Glutamatergic neuron (in vitro differentiated cells): ENCODE results near the gene RAB34. TPM values are rescaled to one million over a fixed set of nuclear protein-coding genes. Genes with fewer than 3 reads are reported as not detected.
A peak's percentile ranks its signal among the peaks of the same experiment; 100 is the strongest.

Experiments
- DNase-seq: peaks from one replicate; pipeline ENCODE4 v3.0.0; 2022
- H3K27ac Mint-ChIP-seq: one replicate; pipeline ENCODE4 v1.8.0; 2020; ENCODE audit warnings: mild to moderate bottlenecking, mixed read lengths, inconsistent platforms; ENCODE audit not compliant: unreplicated experiment
- H3K27me3 Mint-ChIP-seq: one replicate; pipeline ENCODE4 v1.8.0; 2020; ENCODE audit warnings: mild to moderate bottlenecking, moderate library complexity, mixed read lengths, inconsistent platforms; ENCODE audit not compliant: unreplicated experiment
- H3K36me3 Mint-ChIP-seq: one replicate; pipeline ENCODE4 v1.8.0; 2020; ENCODE audit warnings: mild to moderate bottlenecking, mixed read lengths, inconsistent platforms; ENCODE audit not compliant: unreplicated experiment
- H3K4me1 Mint-ChIP-seq: one replicate; pipeline ENCODE4 v1.8.0; 2020; ENCODE audit warnings: mild to moderate bottlenecking, low read depth, mixed read lengths, inconsistent platforms; ENCODE audit not compliant: unreplicated experiment
- H3K4me3 Mint-ChIP-seq: one replicate; pipeline ENCODE4 v1.8.0; 2020; ENCODE audit warnings: mild to moderate bottlenecking, mixed read lengths, inconsistent platforms; ENCODE audit not compliant: unreplicated experiment
- H3K9me3 Mint-ChIP-seq: one replicate; pipeline ENCODE4 v1.8.0; 2020; ENCODE audit warnings: mild to moderate bottlenecking, moderate library complexity, mixed read lengths, inconsistent platforms; ENCODE audit not compliant: unreplicated experiment
- total RNA-seq: library from RNA; stranded (reverse); fragmentation: NEBNext Ultra II Directional; extraction: Animal tissue kit (Norgen Biotek cat#: 25700); gene quantifications from one replicate; pipeline ENCODE4 v1.2.1, GENCODE V29; 2021; ENCODE audit not compliant: unreplicated experiment
- TF ChIP-seq, protein P1 (sequence below): fragments of 200-600 bp; sonication (generic); IDR thresholded peaks from one replicate; pipeline ENCODE4 v1.5.0; 2021; ENCODE audit not compliant: partially characterized antibody, unreplicated experiment

Gene RAB34
- total RNA-seq, 1 donor from 2014 or later = 54.3 TPM

- peak overlapping the region; percentile 52 for H3K27ac Mint-ChIP-seq
- no peak overlapping the region for H3K4me3 Mint-ChIP-seq
- H3K4me1 Mint-ChIP-seq = peaks cover 13% of the 10 kb centered on the region
- no peaks in the 10 kb centered on the region for H3K36me3 Mint-ChIP-seq
- H3K27me3 Mint-ChIP-seq = peaks cover 30% of the 10 kb centered on the region
- peaks cover 24% of the 10 kb centered on the region for H3K9me3 Mint-ChIP-seq
- TF ChIP-seq, protein P1, sequence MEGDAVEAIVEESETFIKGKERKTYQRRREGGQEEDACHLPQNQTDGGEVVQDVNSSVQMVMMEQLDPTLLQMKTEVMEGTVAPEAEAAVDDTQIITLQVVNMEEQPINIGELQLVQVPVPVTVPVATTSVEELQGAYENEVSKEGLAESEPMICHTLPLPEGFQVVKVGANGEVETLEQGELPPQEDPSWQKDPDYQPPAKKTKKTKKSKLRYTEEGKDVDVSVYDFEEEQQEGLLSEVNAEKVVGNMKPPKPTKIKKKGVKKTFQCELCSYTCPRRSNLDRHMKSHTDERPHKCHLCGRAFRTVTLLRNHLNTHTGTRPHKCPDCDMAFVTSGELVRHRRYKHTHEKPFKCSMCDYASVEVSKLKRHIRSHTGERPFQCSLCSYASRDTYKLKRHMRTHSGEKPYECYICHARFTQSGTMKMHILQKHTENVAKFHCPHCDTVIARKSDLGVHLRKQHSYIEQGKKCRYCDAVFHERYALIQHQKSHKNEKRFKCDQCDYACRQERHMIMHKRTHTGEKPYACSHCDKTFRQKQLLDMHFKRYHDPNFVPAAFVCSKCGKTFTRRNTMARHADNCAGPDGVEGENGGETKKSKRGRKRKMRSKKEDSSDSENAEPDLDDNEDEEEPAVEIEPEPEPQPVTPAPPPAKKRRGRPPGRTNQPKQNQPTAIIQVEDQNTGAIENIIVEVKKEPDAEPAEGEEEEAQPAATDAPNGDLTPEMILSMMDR = no peak
- DNase-seq = no peak
Observed at GRCh38 chr17:28748852-28749515, 31.3 kb upstream of the RAB34 start.

GRCh38 chr17:28747801-28748750 lies 30.4 kb upstream of the RAB34 start:
- peak overlapping the region; percentile 96 for H3K27ac Mint-ChIP-seq
- H3K9me3 Mint-ChIP-seq = peaks cover 25% of the 10 kb centered on the region
- TF ChIP-seq, protein P1 = no peak
- H3K4me3 Mint-ChIP-seq = peak overlapping the region; percentile 90
- H3K4me1 Mint-ChIP-seq = peaks cover 13% of the 10 kb centered on the region
- DNase-seq = no peak
- peaks cover 31% of the 10 kb centered on the region for H3K27me3 Mint-ChIP-seq
- no peaks in the 10 kb centered on the region for H3K36me3 Mint-ChIP-seq

DNA sequence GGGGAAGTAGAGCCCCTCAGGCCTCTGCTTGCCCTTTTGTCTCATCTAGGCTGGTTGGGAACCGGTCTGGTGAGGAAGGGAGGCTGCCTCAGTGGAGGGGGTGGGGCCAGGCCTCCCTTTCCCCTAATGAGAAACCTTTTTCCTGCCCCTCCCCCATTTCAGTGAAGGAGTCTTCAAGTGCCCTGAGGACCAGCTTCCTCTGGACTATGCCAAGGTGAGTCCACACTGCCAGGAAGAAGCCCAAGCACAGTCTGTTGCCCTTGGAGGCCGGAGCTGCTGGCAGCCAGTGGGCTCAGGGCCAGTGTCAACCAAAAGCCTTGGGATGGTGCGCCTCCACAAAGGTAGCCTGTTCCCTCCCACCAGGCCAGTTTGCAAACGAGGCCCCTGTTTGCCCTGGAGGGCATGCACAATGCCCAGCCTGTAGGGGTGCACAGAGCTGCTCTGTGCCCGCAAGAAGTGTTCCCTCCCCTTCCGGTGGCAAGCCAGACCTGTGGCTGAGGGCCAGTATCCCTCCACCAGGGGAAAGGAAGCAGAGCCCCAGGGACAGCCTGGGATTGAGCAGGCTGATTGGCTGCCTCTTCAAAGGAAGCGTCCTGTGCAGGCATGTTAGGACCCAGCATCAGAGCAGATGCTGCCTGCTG lies 29.5 kb upstream of the RAB34 start:
- Mint-ChIP-seq H3K9me3 (peaks cover 28% of the 10 kb centered on the region), H3K27ac (peak overlapping the region; percentile 96), H3K36me3 (no peaks in the 10 kb centered on the region), H3K4me1 (peaks cover 13% of the 10 kb centered on the region), H3K4me3 (peak overlapping the region; percentile 90), H3K27me3 (peaks cover 32% of the 10 kb centered on the region)
- TF ChIP-seq, protein P1 = peak; percentile 11
- DNase-seq = peak; percentile 42

- H3K4me3 Mint-ChIP-seq = peak overlapping the region; percentile 90
- H3K36me3 Mint-ChIP-seq = no peaks in the 10 kb centered on the region
- TF ChIP-seq, protein P1 = no peak
- peaks cover 17% of the 10 kb centered on the region for H3K4me1 Mint-ChIP-seq
- H3K27ac Mint-ChIP-seq = peak overlapping the region; percentile 96
- DNase-seq = peak; percentile 82
- peaks cover 28% of the 10 kb centered on the region for H3K9me3 Mint-ChIP-seq
- H3K27me3 Mint-ChIP-seq = peaks cover 32% of the 10 kb centered on the region
Observed at GRCh38 chr17:28746611-28747050, 29.0 kb upstream of the RAB34 start.
